Stimulated activated CD8-positive, alpha-beta memory T cell treated with anti-CD3 and anti-CD28 coated beads, Interleukin-4, amount 100 ng/mL, for 1 hour (primary cell): ENCODE data around the gene ZNF768.

Source experiments
- DNase-seq, 2 donors: peaks; one replicate each; pipeline ENCODE4 v3.0.0-alpha.2; 2020; ENCODE audit warnings: low read depth in 2 of 2, low spot score in 1 of 2

ZNF768 gene

DNA sequence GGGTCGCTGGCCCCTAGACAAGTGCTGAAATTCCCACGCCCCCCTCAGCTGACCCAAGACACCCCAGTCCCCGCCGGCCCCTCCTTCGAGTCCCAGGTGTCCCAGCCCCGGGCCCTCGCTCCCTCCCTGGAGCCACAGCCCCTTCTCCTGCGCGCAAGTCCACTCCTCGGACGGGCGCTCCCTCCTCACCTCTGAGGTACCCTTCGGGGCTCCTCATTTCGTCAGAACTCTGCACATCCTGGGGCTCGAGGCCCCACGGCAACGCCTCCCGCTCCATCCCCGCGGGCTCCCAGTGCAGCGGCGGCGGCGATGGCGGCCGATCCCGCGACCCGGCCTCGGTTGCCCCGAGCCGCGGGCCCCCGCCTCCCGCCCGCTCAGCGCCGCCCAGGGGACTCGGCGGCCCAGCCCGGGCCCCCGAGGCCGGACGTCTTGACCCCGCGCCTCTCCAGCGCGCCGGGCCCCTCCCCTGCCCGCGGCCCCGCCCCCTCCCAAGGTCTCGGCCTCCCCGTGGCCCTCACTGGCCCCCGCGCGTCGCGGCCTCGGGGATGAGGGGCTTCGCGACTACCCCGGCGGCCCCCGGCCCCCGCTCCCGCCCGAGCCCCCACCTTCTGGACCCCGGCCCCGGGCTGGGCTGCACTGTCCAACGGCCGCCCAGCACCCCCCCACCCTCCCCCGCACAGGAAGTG is at the start of gene ZNF768:
TSS of gene ZNF768 (minus strand) at position 430 of the 686 bp plus-strand sequence. CDS start at position 277, 153 bp downstream.
- no peak for DNase-seq

DNA sequence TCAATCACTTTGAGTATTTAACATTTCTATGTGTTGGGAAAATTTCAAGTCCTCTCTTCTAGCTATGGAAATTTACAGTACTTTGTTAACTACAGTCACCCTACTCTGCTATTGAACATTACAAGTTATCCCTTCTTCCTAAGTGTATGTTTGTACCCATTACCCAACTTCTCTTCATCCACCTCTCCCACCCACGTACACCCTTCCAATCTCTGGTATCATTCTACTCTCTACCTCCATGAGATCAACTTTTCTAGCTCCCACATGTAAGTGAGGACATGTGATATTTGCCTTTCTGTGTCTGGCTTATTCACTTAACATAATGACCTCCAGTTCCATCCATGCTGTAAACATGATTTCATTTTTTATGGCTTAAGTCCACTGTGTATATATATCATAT is 48.3 kb upstream of the ZNF768 start:
- no peak for DNase-seq

DNA sequence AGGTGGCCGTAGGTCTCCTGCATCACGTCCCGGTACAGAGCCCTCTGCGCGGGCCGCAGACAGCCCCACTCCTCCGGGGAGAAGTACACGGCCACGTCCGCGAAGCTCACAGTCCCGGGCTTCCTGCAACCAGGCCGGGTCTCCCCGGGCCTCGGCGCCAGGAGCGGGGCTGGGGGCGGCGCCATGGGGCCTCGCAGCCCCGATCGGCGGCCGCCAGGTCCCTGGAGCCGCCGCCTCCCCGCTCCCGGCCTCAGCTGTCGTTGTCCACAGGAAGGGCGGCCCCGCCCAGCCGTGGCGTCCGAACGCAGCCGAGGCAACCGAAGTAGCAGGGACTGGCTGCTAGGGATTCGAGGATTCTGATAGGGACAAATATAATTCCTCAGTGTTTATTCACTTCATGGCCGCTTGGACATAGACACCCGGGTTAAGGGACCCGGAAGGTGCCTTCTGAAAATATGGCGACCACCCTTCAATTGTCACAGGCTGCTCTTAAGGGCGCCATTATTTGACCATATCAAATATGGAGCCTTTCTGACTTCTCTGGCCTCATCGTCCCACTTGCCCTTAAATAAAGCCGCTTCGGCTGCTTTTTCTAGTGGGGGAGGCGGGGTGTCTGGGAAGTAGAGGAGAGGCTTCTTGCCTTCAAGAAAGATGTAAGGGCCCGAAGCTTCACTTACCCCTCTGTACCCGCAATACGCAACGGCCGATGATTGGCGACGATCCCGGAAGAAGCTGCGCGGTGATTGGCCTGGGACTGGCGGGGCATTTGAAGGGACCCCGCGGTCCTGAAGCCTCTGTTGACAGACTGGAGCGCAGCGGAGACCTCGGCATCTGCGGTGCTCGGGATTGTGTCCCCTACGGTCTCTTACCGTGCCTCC is 45.3 kb upstream of the ZNF768 start, which contains the start of gene ZNF688:
TSS of gene ZNF688 (minus strand) at position 270 of the 878 bp plus-strand sequence. CDS start at position 185, 85 bp downstream.
- DNase-seq = peak; percentile 76 to 87

DNA sequence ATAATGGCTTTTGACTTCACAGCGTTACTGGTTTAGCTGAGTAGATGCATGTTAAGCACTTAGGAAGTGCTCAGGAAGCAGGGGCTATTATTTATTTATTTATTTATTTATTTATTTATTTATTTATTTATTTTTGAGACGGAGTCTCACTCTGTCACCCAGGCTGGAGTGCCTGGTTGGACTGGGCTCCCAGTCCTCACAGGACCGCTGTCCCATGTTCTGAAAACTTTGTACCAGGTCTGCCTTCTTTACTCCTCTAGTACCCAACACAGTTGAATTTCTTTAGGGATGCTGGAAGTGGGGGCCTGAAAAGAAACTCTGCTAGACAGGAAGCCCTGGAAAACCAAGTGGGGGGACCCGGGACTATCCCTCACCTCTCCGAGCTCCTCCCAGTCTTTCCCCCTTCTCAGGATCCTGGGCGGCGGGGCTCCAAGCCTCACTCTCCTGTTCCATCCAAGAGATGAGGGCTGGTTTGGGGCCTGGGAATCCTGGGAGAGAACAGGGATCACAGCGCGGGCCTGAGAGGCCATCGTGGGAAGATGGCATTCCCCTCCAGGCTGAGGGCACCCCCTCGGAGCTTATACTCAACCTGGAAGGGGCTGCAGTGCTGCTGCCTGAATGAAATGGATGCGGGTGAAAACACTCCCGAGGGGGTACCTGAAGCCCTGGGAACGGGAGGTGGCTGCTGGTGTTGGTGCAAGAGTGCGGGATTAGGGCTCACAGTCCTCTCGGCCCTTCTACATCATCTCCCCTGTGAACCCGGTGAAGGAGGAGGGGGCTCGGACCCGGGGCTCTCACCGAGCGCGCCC is 44.5 kb upstream of the ZNF768 start:
- DNase-seq = no peak

DNA sequence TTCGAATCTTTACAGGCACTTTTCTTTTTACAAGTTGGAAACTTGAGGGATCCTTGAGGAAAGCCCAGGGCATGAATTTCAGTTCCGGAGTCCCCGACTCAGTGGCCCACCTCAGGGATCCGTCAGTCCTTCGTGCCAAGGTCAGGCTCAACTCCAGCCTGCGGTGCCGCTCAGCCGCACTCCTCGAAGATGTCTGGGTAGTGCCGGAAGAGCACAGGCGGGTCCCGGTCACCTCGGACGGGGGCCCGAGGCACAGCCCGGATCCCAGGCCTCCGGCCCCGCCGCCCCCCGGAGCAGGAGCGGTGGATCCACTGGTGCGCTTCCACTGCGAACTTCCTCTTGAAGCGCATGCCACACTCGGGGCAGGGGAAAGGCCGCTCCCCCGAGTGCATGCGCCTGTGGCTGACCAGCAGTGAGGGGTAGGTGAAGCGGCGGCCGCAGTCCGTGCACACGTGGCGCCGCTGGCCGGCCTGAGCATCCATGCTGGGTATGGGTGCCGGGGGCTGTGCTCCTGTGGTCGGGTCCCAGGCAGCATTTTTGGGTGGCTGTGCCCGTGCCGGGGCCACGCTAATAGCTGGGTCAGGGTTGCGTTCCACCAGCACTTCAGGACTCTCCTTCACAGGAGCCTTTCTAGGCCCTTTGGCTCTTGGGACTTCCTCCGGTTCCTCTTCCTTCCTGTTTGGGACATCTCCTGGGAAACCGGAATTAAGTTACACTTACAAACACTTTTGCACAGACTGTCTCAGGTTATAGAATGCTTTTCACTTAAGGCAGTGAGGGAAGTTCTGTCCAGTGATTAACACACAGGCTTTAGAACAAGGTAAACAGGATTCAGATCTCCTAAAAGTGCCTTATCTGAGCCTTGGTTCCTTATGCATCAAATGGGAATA is 43.6 kb upstream of the ZNF768 start:
- DNase-seq = no peak

DNA sequence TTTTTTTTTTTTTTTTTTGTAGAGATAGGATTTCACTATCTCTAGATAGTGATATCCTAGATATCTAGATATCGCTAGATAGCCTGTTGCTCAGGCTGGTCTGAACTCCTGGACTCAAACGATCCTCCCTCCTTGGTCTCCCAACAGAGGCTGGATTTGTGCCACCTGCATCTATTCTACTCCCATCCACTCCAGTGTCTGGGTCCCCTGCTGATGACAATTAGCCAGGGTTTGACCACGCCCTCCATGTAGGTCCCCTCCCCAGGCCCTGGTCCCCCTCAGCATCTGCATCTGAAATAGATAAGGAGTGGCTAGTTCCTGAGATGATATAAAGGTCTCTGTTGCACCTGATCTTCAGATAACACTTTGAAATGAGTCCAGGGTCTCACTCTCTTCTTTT is 42.9 kb upstream of the ZNF768 start:
- DNase-seq = no peak

DNA sequence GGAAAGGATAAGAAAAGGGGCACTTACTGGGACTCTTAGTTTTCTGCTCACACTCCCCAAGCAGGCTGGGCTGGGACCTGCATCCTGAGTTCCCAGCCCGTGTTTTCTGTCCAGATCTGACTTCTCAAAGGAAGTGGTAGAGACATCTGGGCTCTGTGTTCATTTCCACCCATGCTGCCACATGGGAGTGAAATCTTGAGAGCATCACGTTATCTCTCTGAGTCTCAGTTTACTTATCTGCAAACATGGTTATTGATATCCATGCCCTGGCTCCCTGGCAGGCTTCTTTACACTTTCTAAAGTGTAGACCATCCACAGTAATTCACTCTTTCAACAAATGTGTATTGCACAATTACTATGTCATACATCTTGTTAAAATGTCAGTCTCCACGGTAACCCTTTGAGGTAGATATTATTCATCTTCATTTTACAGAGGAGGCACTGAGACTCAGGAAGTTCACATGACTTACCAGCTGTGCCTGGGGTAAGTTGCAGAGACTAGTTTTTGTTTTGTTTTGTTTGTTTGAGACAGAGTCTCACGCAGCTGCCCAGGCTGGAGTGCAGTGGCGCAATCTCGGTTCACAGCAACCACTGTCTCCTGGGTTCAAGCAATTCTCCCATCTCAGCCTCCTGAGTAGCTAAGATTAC is 41.7 kb upstream of the ZNF768 start:
- DNase-seq = no peak

DNA sequence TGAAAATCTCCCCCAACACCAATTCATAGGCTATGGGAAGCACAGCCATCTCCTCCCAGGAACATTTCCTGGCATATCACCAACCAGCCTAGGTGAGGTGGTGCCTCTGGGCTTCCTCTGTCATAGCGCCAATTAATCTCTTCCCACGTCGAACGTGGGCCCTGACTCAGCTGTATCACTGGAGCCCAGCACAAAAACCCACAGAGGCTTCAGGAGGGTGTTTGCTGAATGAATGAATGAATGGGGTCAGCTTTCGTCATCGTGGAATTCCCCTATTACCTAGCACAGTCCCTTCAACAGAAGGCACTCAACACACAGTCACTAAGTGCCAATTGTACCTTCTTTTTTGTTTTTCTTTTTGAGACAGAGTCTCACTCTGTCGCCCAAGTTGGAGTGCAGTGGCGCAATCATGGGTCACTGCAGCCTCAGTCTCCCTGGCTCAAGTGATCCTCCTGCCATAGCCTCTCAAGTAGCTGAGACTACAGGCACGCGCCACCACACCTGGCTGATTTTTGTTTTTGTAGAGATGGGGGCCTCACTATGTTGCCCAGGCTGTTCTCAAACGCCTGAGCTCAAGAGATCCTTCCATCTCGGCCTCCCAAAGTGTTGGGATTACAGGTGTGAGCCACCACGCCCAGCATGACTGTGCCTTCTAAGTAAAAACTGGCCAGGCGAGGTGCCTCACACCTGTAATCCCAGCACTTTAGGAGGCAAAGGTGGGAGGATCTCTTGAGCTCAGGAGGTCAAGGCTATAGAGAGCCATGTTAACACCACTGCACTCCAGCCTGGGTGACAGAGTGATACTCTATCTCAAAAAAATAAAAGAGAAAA is 41.0 kb upstream of the ZNF768 start:
- DNase-seq = no peak

DNA sequence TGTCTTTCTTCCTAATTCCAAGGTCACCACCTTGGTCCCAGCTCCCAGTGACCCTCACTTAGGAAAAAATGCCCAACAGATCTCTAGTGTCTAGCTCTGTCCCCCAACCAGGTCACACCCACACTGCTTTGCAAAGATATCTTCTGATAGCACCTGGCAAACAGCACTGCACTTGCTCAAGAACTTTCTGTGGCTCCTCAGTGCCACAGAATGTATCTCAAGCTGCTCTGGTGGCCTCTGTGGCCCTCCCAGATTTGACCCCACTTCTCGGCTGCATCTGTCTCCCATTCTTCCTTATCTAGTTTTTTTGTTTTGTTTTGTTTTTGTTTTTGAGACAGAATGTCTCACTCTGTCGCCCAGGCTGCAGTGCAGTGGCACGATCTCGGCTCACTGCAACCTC is 40.2 kb upstream of the ZNF768 start:
- DNase-seq = no peak

DNA sequence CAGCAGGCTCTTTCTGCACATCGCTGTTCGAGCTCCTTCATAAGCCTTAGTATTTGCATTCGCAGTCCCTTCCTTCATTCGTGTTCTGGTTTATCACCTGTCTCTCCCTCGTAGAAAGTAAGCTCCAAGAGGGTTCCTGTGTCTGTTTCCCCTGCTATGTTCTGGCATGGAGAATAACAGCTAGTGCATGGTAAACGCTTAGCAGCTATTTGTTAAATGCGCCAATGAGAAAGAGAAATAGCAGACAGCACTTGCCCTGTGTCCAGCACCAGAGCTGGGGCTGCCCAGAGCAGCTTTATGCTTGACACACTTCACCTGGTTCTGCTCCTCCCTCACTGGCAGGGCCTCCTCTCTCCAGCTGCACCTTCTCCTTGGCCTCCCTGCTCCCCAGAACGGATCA is 39.6 kb upstream of the ZNF768 start:
- DNase-seq = no peak

DNA sequence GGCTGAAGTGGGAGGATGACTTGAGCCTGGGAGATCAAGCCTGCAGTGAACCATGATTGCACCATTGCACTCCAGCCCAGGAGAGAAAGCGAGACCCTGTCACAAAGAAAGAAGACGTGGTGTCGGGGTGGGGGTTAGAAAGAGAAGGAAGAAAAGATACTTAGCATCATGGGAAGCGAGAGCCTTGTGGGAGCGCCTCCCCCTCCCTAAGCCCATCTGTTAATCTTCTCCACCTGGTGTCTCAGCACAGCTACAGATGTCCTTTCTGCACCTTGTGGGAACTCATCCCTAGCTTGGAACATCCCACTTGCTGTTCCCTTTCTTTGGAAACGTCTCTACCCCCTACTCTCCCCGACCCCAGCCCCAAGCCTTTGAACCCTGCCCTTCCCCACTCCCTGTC is 39.2 kb upstream of the ZNF768 start:
- DNase-seq = no peak

DNA sequence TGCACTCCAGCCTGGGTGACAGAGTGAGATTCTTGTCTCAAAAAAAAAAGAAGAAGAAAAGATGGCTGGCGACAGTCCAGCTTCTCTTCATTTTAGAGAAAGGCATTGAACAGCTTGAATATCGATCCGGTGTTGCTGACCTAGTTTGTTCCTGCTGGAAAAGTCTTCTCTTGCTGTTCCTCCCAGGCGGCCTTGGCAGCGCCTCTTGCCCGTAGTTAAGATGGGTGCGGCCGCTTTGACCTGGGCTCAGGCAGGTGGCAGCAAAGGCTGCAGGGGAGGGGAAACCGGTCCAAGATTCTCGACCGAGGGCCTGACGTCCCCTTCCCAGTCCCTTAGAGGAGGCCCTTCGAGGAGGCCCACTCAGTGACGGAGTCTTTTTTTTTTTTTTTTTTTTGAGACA is 35.7 kb upstream of the ZNF768 start:
- DNase-seq = no peak

DNA sequence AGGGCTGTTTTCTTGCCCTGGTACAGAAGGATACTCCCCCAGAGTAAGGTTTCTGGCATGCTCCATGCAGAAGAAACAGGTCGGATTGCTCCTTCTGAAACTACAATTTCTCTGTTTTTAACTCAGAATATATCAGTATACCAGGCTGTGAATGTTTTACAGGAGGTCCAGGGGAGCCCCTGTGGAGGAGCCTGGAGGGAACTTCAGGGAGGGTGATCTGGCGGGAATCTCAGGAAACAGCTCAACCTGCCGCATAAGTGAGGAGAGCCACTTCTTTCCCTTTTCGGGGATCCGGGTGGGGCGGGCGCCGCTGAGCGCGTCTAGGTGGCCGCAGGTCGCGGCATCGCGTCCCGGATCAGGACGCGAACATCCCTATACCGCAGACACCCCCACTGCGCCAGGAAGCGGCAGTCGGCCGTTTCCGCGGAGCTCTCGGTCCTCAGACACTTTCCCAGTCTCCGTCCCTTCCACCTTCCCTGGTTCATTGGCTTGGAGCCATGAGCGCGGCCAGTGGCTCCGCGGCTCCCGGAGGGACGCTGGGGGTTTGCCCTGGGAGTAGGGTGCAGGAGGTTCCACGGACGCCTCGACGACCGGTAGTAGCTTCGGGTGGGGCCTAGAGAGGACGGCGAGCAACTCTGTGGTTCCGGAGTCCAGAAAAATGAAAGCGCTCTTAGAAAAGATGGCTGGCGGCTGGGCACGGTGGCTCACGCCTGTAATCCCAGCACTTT is 34.9 kb upstream of the ZNF768 start:
- no peak for DNase-seq

DNA sequence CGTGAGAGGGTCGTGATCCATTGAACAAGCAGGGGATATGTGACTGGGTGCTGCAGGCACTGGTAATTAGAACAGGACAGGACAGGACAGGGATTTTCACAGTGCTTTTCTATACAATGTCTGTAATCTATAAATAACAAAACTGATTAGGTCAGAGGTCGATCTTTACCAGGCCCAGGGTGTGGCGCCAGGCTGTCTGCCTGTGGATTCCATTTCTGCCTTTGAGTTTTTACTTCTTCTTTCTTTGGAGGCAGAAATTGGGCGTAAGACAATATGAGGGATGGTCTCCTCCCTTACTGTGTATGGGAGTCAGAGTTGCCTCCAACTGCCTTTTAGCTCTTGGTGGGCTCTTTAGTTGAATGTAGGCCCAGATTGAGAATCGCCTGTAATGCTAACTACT is 33.3 kb upstream of the ZNF768 start:
- no peak for DNase-seq

DNA sequence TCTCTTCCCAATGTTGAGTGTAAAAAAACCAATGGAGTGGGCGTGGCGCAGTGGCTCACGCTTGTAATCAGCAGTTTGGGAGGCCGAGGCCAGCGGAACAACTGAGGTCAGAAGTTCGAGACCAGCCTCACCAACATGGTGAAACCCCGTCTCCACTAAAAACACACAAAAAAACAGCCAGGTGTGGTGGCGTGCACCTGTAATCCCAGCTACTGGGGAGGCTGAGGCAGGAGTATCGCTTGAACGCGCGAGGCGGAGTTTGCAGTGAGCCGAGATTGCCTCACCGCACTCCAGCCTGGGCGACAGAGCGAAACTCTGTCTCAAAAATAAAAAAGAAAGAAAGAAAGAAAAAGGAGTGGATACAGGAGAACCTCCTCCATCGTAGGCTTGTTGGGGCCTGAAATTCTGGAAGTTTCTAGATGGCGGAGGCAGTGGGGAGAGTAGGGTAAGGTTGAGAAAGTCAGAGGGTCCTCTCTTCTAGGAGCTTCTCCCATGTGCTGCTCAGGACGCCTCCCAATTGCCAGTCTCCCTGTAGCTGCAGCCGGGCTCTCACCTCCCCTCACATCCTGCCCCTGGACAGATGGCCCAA is 32.5 kb upstream of the ZNF768 start:
- no peak for DNase-seq

DNA sequence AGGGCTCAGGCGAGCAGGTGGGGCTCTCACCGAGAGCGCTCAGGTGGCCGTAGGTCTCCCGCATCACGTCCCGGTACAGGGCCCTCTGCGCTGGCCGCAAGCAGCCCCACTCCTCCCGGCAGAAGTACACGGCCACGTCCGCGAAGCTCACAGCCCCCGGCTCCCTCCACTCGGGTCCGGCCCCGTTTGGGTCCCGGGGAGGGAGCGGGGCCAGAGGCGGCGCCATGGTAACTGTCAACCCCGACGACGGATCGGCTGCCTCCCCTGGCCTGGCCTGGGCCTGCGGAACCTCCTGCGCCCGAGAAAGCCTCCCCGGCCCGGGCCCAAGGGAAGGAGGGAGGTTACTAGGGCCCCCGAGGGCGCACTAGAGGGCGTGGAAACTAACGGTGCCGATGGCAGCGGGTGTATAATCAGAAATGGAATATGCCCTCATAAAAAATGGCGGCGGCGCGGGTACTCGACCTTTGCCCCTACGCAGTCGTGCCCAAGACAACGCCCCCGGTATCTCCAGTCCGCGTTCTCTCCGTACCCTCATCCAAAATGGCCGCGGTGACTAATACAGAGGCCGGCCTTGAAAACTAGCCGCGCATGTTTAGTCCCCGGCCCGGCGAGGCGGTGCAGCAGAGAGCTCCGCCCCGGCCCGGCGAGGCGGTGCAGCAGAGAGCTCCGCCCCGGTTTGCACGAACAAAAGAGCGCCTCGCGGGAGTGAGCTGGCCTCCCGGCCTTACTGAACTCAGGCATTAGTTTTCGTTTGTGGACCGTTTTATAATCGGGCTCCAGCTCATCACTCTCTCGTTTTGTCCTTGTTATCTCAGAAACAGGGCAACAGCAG is 31.8 kb upstream of the ZNF768 start, which contains the start of gene ZNF764:
TSS of gene ZNF764 (minus strand) at position 418 of the 832 bp plus-strand sequence. CDS start at position 226, 192 bp downstream.
- DNase-seq = peak; percentile 86 to 94

DNA sequence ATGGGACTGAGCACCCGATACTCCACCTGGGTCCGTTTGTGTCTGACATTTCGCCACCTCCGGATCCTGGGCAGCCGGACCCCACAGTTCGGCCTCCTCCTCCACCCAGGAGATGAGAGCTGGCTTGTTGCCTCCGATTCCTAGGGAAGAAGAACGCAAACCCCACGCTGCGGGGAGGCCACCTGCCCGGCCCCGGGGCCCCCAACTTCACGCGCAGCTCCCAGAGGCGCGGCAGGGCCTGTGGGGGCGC is 31.3 kb upstream of the ZNF768 start:
- no peak for DNase-seq

DNA sequence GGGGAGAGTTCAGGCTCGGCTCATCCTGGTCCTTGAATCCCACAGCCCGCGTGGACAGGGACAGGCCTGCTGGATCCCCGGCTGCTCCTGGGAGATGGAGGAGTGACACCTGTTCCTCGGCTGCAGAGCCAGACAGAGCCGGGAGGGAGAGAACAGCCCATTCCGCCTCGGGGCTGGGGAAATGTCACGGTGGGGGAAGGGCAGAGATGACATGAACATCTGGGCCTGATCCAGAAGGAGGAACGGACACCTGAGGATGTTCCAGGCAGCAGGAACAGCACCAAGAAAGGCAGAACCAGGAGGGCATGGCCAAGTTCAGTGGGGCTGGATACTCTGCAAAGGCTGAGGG is 29.7 kb upstream of the ZNF768 start:
- DNase-seq = no peak
